KMS-11 (cell line): ENCODE results near the gene GSX2.

Experiments used
- H2AFZ ChIP-seq: fragments of 200-600 bp; sonication (generic); 2 replicates; pipeline ENCODE4 v1.6.1; 2016; ENCODE audit warnings: antibody characterized with exemption, mixed run types, low read depth
- H3K27ac ChIP-seq: fragments of 200-600 bp; sonication (generic); 2 replicates; pipeline ENCODE4 v1.6.1; 2016; ENCODE audit warnings: mild to moderate bottlenecking, mixed run types
- H3K27me3 ChIP-seq: fragments of 200-600 bp; sonication (generic); 2 replicates; pipeline ENCODE4 v1.6.1; 2017; ENCODE audit warnings: mild to moderate bottlenecking, low read depth, mixed run types, moderate library complexity; ENCODE audit not compliant: insufficient read depth
- H3K36me3 ChIP-seq: fragments of 200-600 bp; sonication (generic); 2 replicates; pipeline ENCODE4 v1.6.1; 2017; ENCODE audit warnings: mild to moderate bottlenecking, mixed run types; ENCODE audit not compliant: insufficient read depth
- H3K4me1 ChIP-seq: fragments of 200-600 bp; sonication (generic); 2 replicates; pipeline ENCODE4 v1.6.1; 2016; ENCODE audit warnings: mild to moderate bottlenecking, low read depth, mixed run types; ENCODE audit not compliant: poor library complexity, severe bottlenecking
- H3K4me2 ChIP-seq: fragments of 200-600 bp; sonication (generic); 2 replicates; pipeline ENCODE4 v1.7.0; 2016; ENCODE audit warnings: mild to moderate bottlenecking, mixed run types
- H3K4me3 ChIP-seq: fragments of 200-600 bp; sonication (generic); IDR thresholded peaks from 2 replicates; pipeline ENCODE4 v1.6.1; 2017; ENCODE audit warnings: low read depth, low read length, mixed read lengths; ENCODE audit not compliant: insufficient read depth
- H3K79me2 ChIP-seq: fragments of 200-600 bp; sonication (generic); 2 replicates; pipeline ENCODE4 v1.6.1; 2016; ENCODE audit warnings: low read depth, mixed run types; ENCODE audit not compliant: insufficient read depth
- H3K9ac ChIP-seq: fragments of 200-600 bp; sonication (generic); 2 replicates; pipeline ENCODE4 v1.6.1; 2016; ENCODE audit warnings: mild to moderate bottlenecking, mixed run types
- H4K20me1 ChIP-seq: fragments of 200-600 bp; sonication (generic); 2 replicates; pipeline ENCODE4 v1.6.1; 2016; ENCODE audit warnings: mild to moderate bottlenecking, mixed run types; ENCODE audit not compliant: insufficient read depth
- TF ChIP-seq, protein P1 (sequence below): fragments of 200-600 bp; sonication (generic); conservative IDR thresholded peaks from 2 replicates; pipeline ENCODE4 v1.6.1; 2017; ENCODE audit warnings: low read depth, mild to moderate bottlenecking, antibody characterized with exemption, low read length, moderate library complexity, mixed read lengths

The GSX2 gene

GRCh38 chr4:54101190-54102041, 1.5 kb downstream of the GSX2 start:
- no peak overlapping the region for H3K4me2 ChIP-seq
- no peaks in the 10 kb centered on the region for H3K36me3 ChIP-seq
- H4K20me1 ChIP-seq = no peaks in the 10 kb centered on the region
- no peak overlapping the region for H3K27ac ChIP-seq
- TF ChIP-seq, protein P1, sequence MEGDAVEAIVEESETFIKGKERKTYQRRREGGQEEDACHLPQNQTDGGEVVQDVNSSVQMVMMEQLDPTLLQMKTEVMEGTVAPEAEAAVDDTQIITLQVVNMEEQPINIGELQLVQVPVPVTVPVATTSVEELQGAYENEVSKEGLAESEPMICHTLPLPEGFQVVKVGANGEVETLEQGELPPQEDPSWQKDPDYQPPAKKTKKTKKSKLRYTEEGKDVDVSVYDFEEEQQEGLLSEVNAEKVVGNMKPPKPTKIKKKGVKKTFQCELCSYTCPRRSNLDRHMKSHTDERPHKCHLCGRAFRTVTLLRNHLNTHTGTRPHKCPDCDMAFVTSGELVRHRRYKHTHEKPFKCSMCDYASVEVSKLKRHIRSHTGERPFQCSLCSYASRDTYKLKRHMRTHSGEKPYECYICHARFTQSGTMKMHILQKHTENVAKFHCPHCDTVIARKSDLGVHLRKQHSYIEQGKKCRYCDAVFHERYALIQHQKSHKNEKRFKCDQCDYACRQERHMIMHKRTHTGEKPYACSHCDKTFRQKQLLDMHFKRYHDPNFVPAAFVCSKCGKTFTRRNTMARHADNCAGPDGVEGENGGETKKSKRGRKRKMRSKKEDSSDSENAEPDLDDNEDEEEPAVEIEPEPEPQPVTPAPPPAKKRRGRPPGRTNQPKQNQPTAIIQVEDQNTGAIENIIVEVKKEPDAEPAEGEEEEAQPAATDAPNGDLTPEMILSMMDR = no peak
- no peaks in the 10 kb centered on the region for H3K4me1 ChIP-seq
- no peaks in the 10 kb centered on the region for H3K27me3 ChIP-seq
- no peaks in the 10 kb centered on the region for H3K79me2 ChIP-seq
- no peak overlapping the region for H3K4me3 ChIP-seq
- no peak overlapping the region for H3K9ac ChIP-seq
- H2AFZ ChIP-seq = no peak overlapping the region; the same call in 1 of the 2 replicates

- Histone ChIP-seq H3K4me1 (no peaks in the 10 kb centered on the region), H3K9ac (no peak overlapping the region), H3K79me2 (no peaks in the 10 kb centered on the region), H3K4me3 (no peak overlapping the region), H3K36me3 (no peaks in the 10 kb centered on the region), H3K27me3 (no peaks in the 10 kb centered on the region), H3K27ac (no peak overlapping the region), H3K4me2 (no peak overlapping the region), H2AFZ (no peak overlapping the region), H4K20me1 (no peaks in the 10 kb centered on the region)
- TF ChIP-seq, protein P1 = no peak
Observed at GRCh38 chr4:54102531-54103106, 2.7 kb downstream of the GSX2 start.

DNA sequence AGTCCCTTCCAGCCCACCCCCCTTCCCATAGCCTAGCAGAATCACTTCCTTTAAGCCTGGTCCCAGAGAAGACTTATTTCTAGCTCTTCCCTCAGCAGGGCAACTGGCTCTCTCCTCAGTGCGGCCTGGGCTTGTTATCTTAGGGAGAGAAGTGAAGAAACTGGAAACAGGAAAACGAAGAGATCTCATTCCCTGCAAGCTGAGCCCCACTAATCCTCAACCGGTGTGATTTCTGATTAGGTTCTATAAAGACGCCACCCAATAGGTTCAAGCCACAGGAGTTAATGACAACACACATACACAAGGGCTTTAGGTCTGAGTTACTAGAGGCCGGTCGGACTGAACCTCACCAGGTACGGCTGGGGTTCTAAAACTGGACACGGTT, 3.2 kb downstream of the GSX2 start:
- TF ChIP-seq, protein P1 = no peak
- Histone ChIP-seq H3K27ac (no peak overlapping the region), H3K4me3 (no peak overlapping the region), H4K20me1 (no peaks in the 10 kb centered on the region), H3K4me2 (no peak overlapping the region), H2AFZ (no peak overlapping the region), H3K36me3 (no peaks in the 10 kb centered on the region), H3K9ac (no peak overlapping the region), H3K4me1 (no peaks in the 10 kb centered on the region), H3K79me2 (no peaks in the 10 kb centered on the region), H3K27me3 (no peaks in the 10 kb centered on the region)

- H3K4me3 ChIP-seq = no peak overlapping the region
- H4K20me1 ChIP-seq = no peaks in the 10 kb centered on the region
- no peak overlapping the region for H3K4me2 ChIP-seq
- H3K27me3 ChIP-seq = no peaks in the 10 kb centered on the region
- no peaks in the 10 kb centered on the region for H3K4me1 ChIP-seq
- no peak overlapping the region for H2AFZ ChIP-seq
- H3K79me2 ChIP-seq = no peaks in the 10 kb centered on the region
- H3K36me3 ChIP-seq = no peaks in the 10 kb centered on the region
- TF ChIP-seq, protein P1 = no peak
- H3K27ac ChIP-seq = no peak overlapping the region
- H3K9ac ChIP-seq = no peak overlapping the region
Observed at GRCh38 chr4:54104907-54105306, 4.9 kb downstream of the GSX2 start.
